OCI-LY1 (cell line): ENCODE measurements around the gene TNPO3.

Source experiments
- CTCF ChIP-seq: fragments of 200-600 bp; sonication (generic), shearing (Covaris generic); IDR thresholded peaks from 2 replicates; pipeline ENCODE4 v1.5.1; 2017; ENCODE audit warnings: mild to moderate bottlenecking, antibody characterized with exemption, low read length, moderate library complexity, mixed read lengths
- EZH2 ChIP-seq: fragments of 200-600 bp; sonication (generic), shearing (Covaris generic); IDR thresholded peaks from 2 replicates; pipeline ENCODE4 v1.8.0; 2017; ENCODE audit warnings: borderline replicate concordance, mixed run types, mild to moderate bottlenecking, antibody characterized with exemption, low read length, moderate library complexity, mixed read lengths

DNA sequence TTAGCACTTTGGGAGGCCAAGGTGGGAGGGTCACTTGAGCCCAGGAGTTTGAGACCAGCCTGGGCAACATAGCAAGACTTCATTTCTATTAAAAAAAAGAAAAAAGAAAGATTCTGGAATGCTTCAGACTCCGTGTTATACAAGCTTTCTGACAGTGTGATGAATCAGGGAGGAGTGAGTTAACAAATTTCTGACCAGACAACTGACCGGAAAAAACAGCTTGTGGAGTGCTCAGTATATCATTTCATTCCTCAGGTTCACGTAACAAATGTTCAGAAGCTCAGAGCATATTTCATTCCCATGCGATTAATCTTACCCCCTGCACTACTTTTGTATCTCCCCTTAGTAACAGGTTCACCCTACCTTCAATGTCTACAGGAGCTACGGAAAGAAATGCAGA is 28.6 kb upstream of the TNPO3 start:
- TF ChIP-seq CTCF: no peak
- TF ChIP-seq EZH2: no peak
